GM18511 (cell line): ENCODE results near the gene NCOA1.

Source experiments
- ATAC-seq: cut with Tn5 transposase; IDR thresholded peaks from one replicate; pipeline ENCODE4 v1.9.1; 2021; ENCODE audit warnings: mild to moderate bottlenecking, moderate library complexity; ENCODE audit not compliant: unreplicated experiment

Gene NCOA1

DNA sequence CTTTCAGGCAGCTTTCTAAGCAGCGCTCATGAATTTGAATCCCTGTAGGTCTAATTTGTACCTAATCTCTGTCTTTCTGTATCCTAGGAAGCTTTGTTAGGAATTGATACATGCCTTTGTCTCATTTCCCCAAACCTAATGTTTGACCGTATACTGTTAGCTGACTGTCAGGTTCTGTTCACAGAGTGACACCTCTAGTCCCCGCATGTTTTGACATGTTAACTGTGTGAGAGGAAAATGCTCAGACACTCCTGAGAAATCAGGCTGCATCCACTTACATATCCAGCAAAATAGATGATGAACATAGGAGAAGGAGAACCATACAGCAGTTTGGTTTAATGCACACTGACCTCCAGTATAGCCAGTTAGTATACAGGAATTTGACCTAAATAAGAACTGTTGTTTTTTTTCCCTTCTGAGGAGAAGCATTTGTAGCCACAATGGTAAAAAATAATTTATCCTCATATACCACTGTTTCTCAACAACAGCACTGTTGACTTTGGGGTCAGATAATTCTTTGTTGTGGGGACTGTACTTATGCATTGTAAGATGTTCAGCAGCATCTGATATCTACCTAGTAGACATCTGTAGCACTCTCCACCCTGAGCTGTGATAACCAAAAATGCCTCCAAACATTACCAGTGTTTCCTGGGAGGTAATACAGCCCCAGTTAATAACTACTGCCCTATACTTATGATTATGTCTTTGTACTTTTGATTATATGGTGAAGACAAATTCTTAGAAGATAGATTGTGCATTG lies 130.9 kb downstream of the NCOA1 start:
- no peak for ATAC-seq

DNA sequence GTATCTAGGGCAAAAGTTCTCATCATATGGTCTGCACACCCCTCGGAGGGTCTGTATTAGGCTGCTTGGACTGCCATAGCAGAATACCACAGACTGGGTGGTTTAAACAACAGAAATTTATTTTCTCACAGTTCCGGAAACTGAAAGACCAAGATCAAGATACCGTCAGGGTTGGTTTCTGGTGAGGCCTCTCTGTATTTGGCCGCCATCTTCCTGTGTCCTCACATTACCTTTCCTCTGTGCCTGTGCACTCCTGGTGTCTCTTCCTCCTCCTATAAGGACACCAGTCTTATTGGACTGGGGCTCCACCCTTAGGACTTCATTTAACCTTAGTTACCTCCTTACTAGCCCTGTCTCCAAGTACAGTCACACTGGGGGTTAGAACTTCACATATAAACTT lies 132.5 kb downstream of the NCOA1 start:
- no peak for ATAC-seq

DNA sequence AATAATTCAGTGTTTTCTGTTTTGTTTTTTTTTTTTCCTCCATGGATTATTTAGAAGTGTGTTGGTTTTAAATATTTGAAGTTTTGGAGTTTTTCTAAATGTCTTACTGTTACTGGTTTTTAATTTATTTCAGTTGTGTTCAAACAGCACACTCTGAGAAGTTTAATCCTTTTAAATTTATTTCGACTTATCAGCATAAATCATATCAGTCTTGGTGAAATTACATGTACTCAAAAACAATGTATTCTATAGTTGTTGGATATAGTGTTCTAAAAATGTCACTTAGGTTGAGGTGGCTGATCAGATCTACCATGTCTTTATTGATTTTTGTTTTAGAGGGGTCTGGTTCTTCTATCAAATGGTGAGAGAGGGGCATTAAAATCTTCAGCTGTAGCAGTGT lies 134.7 kb downstream of the NCOA1 start:
- ATAC-seq: no peak

DNA sequence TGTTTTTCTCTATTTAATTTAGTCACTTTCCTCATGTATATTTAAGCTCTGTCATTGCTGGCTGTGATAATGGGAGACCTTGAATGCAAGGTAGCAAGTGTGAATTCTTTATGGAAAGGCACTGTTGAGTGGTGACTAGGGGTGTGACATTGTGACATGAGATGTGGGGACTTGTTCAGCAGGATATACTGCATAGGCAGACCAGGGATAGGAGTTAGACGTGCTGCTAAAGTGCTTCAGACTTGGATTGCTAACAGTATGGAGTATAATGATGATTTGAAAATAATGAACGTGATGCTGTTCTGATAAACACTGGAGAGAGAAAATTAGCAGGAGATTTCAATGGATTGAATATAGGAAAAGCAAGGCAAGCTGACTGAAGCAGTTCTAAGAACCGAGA lies 135.1 kb downstream of the NCOA1 start:
- ATAC-seq: no peak

DNA sequence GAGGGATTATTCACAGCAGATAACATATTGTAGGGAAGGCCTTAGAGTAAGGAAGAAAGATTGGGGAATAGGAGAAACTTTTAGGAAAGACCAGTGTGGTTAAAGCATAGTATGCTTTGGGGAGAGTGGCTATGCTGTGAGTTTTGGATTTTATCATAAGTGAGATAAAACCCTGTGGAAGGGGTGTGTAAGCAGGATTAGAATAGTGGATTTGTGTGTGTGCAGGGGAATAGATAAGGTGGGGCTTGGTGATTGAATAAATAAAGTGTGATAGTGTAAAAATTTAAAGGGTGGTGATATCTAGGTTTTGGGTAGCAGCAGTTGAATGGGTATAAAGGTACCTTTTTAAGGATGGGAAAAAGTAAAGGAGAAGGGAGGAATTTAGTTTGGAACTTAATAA lies 137.7 kb downstream of the NCOA1 start:
- no peak for ATAC-seq

DNA sequence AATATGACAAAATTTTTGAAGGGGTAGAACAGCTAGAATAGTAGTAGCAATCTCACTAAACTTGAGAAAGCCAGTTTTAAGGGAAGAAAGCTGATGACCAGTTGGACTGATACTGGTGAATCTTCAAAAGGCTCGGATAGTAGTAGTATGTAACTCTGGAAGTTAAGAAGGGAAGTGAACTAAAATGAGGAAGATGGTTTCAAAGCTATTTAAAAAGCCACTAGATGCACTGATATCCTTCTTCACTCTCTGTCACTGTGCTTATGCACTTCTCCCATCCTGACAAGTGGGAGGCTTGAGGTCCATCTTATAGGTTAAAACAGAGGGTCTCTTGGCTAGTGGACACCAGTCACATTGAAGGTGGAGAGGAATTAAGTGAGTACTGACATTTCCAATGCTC lies 141.1 kb downstream of the NCOA1 start:
- no peak for ATAC-seq

DNA sequence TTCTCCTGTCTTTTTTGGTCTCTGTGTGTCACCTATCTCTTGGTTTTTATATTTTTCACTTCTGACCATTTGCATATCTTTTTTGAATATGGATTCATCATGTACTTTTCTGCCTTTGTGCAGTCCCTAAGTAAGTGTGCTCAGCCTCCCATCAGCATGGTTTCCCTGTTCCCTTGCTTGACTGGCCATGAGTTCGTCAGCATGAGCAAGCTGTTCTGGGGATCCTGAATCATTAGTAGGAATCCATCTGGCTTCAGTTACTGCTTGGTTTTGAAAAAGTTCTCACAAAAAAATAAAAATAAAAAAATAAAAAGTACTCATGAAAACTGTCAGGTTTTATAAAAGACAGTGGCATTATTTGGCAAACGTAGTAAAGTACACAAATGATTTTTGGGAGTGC lies 144.1 kb downstream of the NCOA1 start:
- ATAC-seq: no peak

DNA sequence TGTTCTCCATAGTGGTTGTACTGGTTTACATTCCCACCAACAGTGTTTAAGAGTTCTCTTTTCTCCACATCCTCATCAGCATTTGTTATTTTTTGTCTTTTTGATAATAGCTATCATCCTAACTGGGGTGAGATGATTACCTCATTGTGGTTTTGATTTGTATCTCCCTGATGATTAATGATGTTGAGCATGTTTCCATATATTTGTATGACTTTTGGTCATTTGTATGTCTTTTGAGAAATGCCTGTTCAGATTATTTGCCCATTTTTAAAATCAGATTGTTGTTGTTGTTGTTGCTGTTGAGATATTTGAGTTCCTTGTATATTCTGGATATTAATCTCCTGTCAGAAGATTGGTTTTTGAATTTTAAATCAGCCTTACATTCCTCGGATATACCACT lies 147.5 kb downstream of the NCOA1 start:
- no peak for ATAC-seq

DNA sequence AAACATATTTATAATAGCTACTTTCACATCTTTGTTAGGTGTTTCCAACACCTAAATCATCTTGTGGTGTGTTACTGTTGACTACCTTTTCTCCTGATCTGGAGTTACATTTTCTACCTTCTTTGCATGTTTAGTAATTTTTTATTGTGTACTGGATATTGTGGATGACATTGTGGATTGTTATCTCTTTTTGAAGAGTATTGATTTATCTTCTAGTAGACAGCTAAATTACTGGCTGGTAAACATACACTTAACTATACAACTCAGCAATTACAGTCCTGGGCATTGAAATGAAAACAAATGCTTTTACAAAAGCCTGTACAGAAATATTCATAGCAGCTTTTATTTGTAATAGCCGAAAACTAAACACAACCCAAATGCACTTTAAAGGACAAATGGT lies 151.3 kb downstream of the NCOA1 start:
- ATAC-seq: no peak

DNA sequence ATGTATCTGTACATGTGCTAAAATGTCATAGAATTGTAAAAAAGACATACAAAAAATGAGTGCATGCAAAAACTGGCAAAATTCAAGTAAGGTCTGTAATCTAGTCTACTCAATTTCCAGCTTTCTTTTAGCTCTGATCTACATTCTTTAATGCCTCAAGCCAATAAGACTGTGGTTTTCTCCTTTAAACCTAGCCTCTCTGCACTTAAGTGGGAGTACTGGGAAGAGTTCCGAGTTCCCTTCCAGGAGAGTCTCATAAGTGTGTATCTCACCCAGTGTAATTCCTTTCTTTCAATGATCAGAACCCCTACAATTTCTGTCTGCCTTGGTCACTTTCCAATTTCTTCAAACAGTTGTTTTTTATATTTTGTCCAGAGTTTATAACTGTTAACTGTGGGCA lies 152.0 kb downstream of the NCOA1 start:
- ATAC-seq: no peak

DNA sequence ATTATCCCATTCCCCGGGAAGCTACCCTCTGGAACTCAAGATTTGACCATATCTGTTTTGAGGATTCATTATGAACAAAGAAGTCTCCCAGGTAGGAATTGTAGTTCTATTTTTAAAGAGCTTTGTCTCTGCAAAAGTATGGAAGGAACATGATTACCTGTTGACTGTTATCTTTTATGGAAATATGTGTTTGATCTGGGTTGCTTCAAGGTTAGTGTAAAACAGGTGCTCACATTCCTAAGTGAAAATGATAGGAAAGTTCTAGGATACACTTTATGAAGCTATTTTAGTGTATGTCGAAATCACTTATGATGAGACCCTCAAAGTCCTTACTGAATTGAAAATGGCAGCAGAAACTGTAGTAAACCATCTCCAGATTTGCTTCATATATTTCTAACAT lies 153.0 kb downstream of the NCOA1 start:
- no peak for ATAC-seq

DNA sequence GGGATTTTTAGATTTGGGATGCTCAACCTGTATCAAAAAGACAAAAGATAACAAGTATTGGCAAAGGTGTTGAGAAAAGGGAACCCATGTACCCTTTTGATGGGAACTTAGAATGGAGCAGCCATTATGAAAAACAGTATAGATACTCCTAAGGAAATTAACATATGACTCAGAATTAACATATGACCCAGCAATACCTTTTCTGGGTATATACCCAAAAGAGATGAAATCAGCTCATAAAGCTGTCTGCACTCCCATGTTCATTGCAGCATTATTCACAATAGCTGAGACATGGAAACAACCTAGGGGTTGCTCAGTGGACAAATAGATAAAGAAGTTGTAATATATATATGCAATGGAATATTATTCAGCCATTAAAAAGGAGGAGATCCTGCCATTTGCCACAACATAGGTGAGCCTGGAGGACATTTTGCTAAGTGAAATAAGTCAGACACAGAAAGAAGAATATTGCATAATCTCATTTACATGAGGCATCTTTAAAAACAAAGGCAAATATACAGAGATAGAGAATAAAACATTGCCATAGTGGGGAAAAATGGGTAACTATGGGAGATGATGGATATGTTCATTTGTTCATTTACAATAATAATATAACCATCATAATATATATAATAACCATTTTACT lies 160.1 kb downstream of the NCOA1 start:
- ATAC-seq: no peak

DNA sequence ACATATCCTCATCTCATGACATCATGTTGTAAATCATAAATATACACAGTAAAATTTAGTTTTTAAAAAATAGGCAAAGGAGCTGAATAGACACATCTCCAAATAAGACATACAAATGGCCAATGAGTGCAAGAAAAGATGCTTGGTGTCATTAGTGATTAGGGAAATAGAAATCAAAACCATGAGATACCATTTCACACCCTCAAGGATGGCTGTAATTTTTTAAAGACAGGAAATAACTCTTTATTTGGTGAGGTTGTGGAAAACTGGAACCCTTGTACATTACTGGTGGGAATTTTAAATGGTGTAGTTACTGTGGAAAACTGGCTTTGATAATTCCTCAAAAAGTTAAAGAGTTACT lies 160.6 kb downstream of the NCOA1 start:
- ATAC-seq: no peak

DNA sequence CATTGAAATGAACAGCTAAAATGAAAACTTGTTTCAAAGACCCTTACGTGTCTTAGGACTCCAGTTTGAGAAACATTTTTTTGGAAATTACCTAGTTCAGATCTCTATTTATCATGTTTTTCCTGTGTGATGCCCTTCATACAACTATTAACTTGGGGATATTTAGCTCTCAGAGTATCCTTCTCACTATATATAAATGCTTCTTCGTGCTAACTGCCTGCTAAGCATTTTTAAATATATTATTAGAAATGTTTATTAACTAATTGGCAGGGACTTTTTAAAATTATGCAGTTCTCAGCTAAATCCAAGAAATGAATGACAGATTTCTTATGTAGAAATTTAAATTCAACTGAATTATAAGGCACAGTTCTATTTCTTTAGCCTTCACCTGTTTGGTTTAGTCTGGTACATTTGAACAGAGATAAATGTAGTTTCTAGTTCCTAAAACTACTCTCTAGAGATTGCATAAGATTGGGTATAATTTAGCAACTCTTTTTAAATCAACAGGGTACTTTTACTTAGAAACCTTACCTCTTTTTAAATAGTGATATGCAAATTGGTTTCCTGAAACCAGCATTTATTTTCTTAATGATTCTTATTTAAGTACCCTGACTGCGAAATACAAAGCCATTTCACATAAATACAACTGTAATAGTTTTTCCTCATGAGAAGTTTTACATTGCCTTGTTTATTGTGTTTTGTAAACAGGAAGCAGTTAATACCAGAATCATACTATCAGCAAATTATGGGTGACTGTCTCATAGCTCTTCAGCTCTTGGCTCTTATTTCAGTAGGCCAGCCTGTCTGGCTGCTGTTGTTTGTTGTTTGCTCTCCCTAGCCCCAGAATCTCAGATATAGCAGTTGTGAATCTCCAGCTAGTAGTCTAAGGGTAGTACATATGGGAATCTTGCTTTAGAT lies 161.5 kb downstream of the NCOA1 start:
- no peak for ATAC-seq

DNA sequence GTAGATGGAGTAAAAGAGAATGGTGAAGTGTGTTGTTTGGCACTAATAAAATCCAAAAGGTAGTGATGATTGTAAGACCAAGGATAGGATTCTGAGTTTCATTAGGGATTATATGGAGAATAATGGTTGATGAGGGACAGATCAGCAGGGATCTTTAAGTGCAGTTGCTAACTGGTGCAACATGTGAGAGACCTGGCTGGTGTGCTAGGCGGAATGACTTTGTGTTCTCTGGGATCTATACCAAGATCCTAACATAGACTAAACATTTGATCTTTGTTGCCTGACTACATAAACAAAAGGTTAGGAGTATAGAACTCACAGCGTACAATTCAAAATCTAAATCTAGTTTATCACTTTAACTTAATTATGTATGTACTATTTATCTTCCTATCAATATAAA lies 166.8 kb downstream of the NCOA1 start:
- no peak for ATAC-seq

DNA sequence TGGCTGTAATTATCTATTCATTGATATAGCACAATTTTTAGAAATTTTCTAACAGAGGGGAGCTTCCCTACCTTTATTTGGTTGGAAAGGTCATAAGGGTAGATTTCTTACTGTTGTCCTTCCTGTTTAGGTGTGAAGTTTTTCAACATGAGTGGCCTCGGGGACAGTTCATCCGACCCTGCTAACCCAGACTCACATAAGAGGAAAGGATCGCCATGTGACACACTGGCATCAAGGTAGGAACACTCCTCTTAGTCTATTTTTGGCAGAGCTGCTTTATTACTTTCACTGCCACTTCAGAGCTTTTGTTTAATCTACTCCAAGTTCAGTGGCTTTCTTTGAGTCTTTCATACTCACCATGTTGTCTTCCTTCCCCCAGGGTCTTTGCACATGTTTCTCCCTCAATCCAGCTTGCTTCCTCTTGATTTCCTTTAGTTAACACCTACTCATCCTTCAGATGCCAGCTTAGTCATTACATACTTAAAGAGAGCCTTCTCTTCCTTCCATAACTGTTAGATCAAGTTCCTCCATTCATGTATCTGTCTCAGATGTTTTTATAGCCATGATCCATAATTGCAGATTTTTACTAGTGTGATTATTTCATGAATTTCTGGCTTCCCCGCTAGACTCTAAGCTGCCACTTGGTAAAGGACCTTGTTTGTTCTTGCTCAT lies 167.6 kb downstream of the NCOA1 start:
- ATAC-seq: no peak

DNA sequence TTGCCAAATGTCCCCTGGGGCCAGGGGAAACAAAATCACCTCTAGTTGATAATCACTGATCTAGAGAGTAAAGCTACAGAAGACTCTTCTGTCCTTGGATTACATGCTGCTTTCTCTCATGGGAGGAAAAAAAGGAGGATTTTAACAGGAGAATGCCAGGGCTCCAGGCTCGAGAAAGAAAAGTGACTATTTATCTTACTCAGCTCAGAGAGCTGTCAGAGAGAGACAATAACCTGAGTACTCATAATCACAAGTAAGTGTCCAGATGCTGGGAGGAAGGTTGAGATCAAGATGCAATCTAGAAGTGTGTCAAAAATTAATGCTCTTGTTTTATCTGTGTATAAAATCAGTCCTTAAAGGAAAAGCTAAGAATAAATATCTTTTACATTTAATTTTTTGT lies 168.8 kb downstream of the NCOA1 start:
- no peak for ATAC-seq

DNA sequence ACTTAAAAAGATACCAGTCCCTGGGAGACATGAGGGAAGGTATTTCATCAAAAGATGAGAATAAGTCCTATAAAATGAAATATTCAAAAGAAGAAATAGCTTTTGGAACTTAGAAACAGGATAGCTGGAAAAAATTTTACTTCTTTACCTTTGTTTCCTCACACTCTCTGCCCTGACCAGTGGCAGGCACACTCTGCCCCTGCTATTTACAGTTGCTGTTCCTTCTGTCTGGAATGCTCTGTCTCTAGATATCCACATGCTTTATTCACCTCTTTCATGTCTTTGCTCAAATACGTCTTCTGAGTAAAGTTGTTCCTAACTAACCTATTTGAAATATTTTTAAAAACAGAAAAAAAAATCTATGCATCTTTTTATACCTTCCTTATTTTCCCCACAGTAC lies 176.5 kb downstream of the NCOA1 start:
- no peak for ATAC-seq

DNA sequence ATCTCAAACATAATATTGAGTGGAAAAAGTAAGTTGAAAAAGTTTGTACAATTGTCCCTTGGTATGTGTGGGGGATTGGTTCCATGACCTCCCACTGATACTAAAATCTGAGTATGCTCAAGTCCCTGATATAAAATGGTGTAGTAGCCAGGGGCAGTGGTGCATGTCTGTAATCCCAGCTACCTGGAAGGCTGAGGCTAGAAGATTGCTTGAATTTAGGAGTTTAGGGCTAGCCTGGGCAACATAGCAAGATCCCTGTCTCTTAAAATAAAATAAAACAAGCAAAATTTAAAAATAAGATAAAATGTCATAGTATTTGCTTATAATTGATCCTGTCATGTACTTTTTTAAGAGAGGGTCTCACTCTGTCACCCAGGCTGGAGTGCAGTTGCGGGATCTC lies 180.2 kb downstream of the NCOA1 start:
- ATAC-seq: no peak

DNA sequence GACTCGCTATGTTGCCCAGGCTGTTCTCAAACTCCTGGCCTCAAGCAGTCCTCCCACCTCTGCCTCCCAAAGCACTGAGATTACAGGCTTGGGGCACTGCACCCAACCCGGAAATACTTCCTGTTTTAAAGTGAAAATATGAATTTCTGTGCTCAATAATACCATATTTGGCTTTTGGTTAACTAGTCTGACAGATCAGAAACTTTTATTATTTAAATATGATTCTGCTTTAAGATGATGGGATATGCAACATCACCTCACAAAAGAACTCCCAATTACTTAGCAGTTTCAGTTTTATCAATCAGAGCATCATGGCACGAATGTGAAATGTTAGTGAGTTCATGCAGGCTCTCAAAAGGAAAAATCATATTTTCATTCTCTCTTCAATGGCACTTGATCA lies 181.5 kb downstream of the NCOA1 start:
- no peak for ATAC-seq

DNA sequence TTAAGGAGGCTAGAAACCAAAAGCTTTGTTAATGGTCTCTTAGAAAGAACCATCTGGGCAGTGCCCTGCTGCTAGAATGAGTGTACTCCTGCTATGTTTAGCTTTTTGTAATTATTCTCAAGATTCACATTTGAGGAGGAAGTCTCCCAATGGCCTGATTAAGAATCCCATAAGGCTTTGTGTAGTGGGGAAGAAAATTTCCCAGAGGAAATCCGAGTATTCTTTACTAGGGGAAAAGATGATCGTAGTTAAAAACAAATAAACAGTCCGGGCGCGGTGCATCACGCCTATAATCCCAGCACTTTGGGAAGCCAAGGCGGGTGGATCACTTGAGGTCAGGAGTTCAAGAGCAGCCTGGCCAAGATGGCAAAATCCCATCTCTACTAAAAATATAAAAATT lies 184.3 kb downstream of the NCOA1 start:
- no peak for ATAC-seq
